H1 (cell line): Measurements from ENCODE around the gene PPP1R9A. TPM values are rescaled to one million over a fixed set of nuclear protein-coding genes. Genes with fewer than 3 reads are reported as not detected.

Source experiments
- CTCF ChIA-PET: fragments of 300-600 bp; sonication (Branson Sonifier 250); formaldehyde crosslinking; loops from one replicate; lab custom pipeline; 2021; ENCODE audit not compliant: partially characterized antibody; lab: Charles Lee
- POLR2A ChIA-PET: fragments of 300-600 bp; sonication (Branson Sonifier 250); formaldehyde crosslinking; loops from one replicate; lab custom pipeline; 2021; ENCODE audit warnings: inconsistent platforms; ENCODE audit not compliant: partially characterized antibody; lab: Charles Lee
- DNase-seq, 2 experiments: peaks; one replicate each; pipeline versions ENCODE4 v3.0.0 to v3.0.0-alpha.2; 2010 to 2022; ENCODE audit warnings: low spot score in 2 of 2, low read depth in 1 of 2, mixed read lengths in 1 of 2
- FAIRE-seq: peaks from 2 replicates; lab custom pipeline; 2011; peaks lifted over from hg19 to GRCh38; lab: Jason Lieb, UNC
- H2AFZ ChIP-seq: 2 replicates; pipeline ENCODE4 v1.8.1; 2012; ENCODE audit warnings: low read length, inconsistent platforms
- H2AK5ac ChIP-seq: 2 replicates; pipeline ENCODE4 v1.6.1; 2013; ENCODE audit warnings: low read depth, low read length
- H2BK120ac ChIP-seq: replicated peaks from 2 replicates; pipeline ENCODE3; 2013; ENCODE audit warnings: low read depth, low read length, inconsistent platforms
- H2BK12ac ChIP-seq: 2 replicates; pipeline ENCODE4 v1.6.1; 2013; ENCODE audit warnings: low read depth, low read length
- H2BK15ac ChIP-seq: 2 replicates; pipeline ENCODE4 v1.6.1; 2013; ENCODE audit warnings: low read length
- H2BK20ac ChIP-seq: 2 replicates; pipeline ENCODE4 v1.6.1; 2013; ENCODE audit warnings: low read length
- H2BK5ac ChIP-seq: 2 replicates; pipeline ENCODE4 v1.6.1; 2013; ENCODE audit warnings: low read depth, low read length
- H3K14ac ChIP-seq: 2 replicates; pipeline ENCODE4 v1.6.1; 2013; ENCODE audit warnings: inconsistent platforms; ENCODE audit not compliant: insufficient read length
- H3K18ac ChIP-seq: 2 replicates; pipeline ENCODE4 v1.6.1; 2013; ENCODE audit warnings: low read length; ENCODE audit errors: extremely low read depth
- H3K23ac ChIP-seq: 2 replicates; pipeline ENCODE4 v1.6.1; 2013; ENCODE audit warnings: inconsistent platforms; ENCODE audit not compliant: insufficient read length
- H3K23me2 ChIP-seq: 2 replicates; pipeline ENCODE4 v1.6.1; 2013; ENCODE audit warnings: low read depth, low read length
- H3K27ac ChIP-seq: 2 replicates; pipeline ENCODE4 v1.6.1; 2011; ENCODE audit warnings: low read depth, low read length, inconsistent platforms
- H3K27me3 ChIP-seq, 4 experiments: replicated peaks in 1 of 4; 1 replicate in 1 of 4; 2 replicates in 3 of 4; pipeline versions ENCODE4 v1.6.1 to v1.8.1; 2011 to 2013; ENCODE audit warnings: low read length in 3 of 4, mild to moderate bottlenecking in 3 of 4, inconsistent platforms in 2 of 4, mixed read lengths in 2 of 4, moderate library complexity in 1 of 4; ENCODE audit not compliant: control insufficient read depth in 3 of 4, insufficient read depth in 3 of 4; ENCODE audit errors: extremely low read depth in 1 of 4
- H3K36me3 ChIP-seq, 4 experiments: 2 replicates each; pipeline versions ENCODE4 v1.6.1 to v1.8.1; 2011 to 2013; ENCODE audit warnings: mild to moderate bottlenecking in 4 of 4, low read length in 3 of 4, moderate library complexity in 2 of 4, control low read depth in 1 of 4, inconsistent platforms in 1 of 4; ENCODE audit not compliant: insufficient read depth in 4 of 4, control insufficient read depth in 2 of 4
- H3K4ac ChIP-seq: replicated peaks from 2 replicates; pipeline ENCODE3; 2013; ENCODE audit warnings: low read length, low read depth, mixed read lengths, inconsistent platforms; ENCODE audit not compliant: insufficient read length
- H3K4me1 ChIP-seq, 4 experiments: replicated peaks in 1 of 4; 1 replicate in 1 of 4; 2 replicates in 3 of 4; pipeline versions ENCODE4 v1.6.1 to v1.8.1; 2011 to 2013; ENCODE audit warnings: low read length in 3 of 4, inconsistent platforms in 2 of 4, mixed read lengths in 1 of 4; ENCODE audit not compliant: insufficient read depth in 4 of 4, control insufficient read depth in 3 of 4
- H3K4me2 ChIP-seq, 2 experiments: 2 replicates each; pipeline versions ENCODE4 v1.6.1 to v1.8.1; 2011 to 2013; ENCODE audit warnings: low read depth in 2 of 2, low read length in 2 of 2, control low read depth in 1 of 2, inconsistent platforms in 1 of 2, mild to moderate bottlenecking in 1 of 2; ENCODE audit not compliant: insufficient read depth in 1 of 2
- H3K4me3 ChIP-seq, 4 experiments: fragments of 200-600, 300-600 bp in 1 of 4; sonication (generic), shearing (Covaris generic), sonication (Bioruptor Twin) in 1 of 4; 2 replicates each; pipeline versions ENCODE4 v1.5.1 to v1.8.1; 2011 to 2016; ENCODE audit warnings: low read length in 4 of 4, low read depth in 3 of 4, control low read depth in 2 of 4, inconsistent platforms in 2 of 4, mild to moderate bottlenecking in 2 of 4, mixed read lengths in 1 of 4, moderate library complexity in 1 of 4; ENCODE audit not compliant: insufficient read depth in 2 of 4; ENCODE audit errors: extremely low read depth in 1 of 4
- H3K56ac ChIP-seq: replicated peaks from 2 replicates; pipeline ENCODE3; 2013; ENCODE audit warnings: low read depth, mild to moderate bottlenecking, mixed read lengths, low read length, inconsistent platforms; ENCODE audit not compliant: insufficient read length
- H3K79me1 ChIP-seq: 2 replicates; pipeline ENCODE4 v1.6.1; 2013; ENCODE audit warnings: low read depth, low read length, control low read depth
- H3K79me2 ChIP-seq, 2 experiments: 2 replicates each; pipeline versions ENCODE4 v1.6.1 to v1.8.1; 2012 to 2013; ENCODE audit warnings: low read length in 2 of 2, mild to moderate bottlenecking in 2 of 2, inconsistent platforms in 1 of 2; ENCODE audit not compliant: insufficient read depth in 2 of 2, control insufficient read depth in 1 of 2
- H3K9ac ChIP-seq, 4 experiments: replicated peaks in 1 of 4; 1 replicate in 1 of 4; 2 replicates in 3 of 4; pipeline versions ENCODE4 v1.6.1 to v1.8.1; 2011 to 2013; ENCODE audit warnings: low read depth in 3 of 4, low read length in 3 of 4, control low read depth in 2 of 4, mild to moderate bottlenecking in 2 of 4, moderate library complexity in 2 of 4, inconsistent platforms in 1 of 4; ENCODE audit errors: extremely low read depth in 1 of 4
- H3K9me3 ChIP-seq, 2 experiments: 2 replicates each; pipeline versions ENCODE4 v1.6.1 to v1.8.1; 2012 to 2013; ENCODE audit warnings: mild to moderate bottlenecking in 2 of 2, moderate library complexity in 2 of 2, control low read depth in 1 of 2, inconsistent platforms in 1 of 2, low read depth in 1 of 2, low read length in 1 of 2, mixed read lengths in 1 of 2; ENCODE audit not compliant: insufficient read depth in 2 of 2
- H4K20me1 ChIP-seq, 2 experiments: replicated peaks in 1 of 2; 2 replicates each; pipeline versions ENCODE3 to v1.8.1; 2011 to 2013; ENCODE audit warnings: inconsistent platforms in 2 of 2, low read length in 2 of 2, mild to moderate bottlenecking in 1 of 2; ENCODE audit not compliant: insufficient read depth in 2 of 2, control insufficient read depth in 1 of 2
- H4K5ac ChIP-seq: 2 replicates; pipeline ENCODE4 v1.6.1; 2013; ENCODE audit warnings: low read length, low read depth, mixed read lengths, inconsistent platforms; ENCODE audit not compliant: insufficient read length
- H4K8ac ChIP-seq: 2 replicates; pipeline ENCODE4 v1.8.0; 2013; ENCODE audit warnings: mild to moderate bottlenecking, moderate library complexity, low read length, inconsistent platforms; ENCODE audit not compliant: insufficient read depth; ENCODE audit errors: extremely low read depth
- H4K91ac ChIP-seq: replicated peaks from 2 replicates; pipeline ENCODE3; 2013; ENCODE audit warnings: low read length, mixed read lengths, inconsistent platforms; ENCODE audit not compliant: insufficient read length
- KDM5A ChIP-seq: fragments of 200-600 bp; IDR thresholded peaks from 2 replicates; pipeline ENCODE4 v1.7.1; 2012; ENCODE audit warnings: mild to moderate bottlenecking, low read length, inconsistent platforms, mixed read lengths
- WGBS, 2 experiments: shearing (Covaris generic) in 1 of 2; methylation state at CpG; one replicate each; pipeline versions ENCODE4 v1.1.6 to v1.1.7; 2013 to 2015; ENCODE audit warnings: low lambda C conversion rate in 2 of 2, mixed read lengths in 2 of 2, inconsistent platforms in 1 of 2, low coverage in 1 of 2, missing lambda C conversion rate in 1 of 2; ENCODE audit not compliant: insufficient replicate concordance in 2 of 2, insufficient coverage in 1 of 2, insufficient read length in 1 of 2; ENCODE audit errors: extremely low coverage in 1 of 2, missing lambda C conversion rate in 1 of 2; 5-methylcytosine and 5-hydroxymethylcytosine counted together
- polyA plus RNA-seq, 7 experiments: library from polyadenylated mRNA; depleted of rRNA in 3 of 7; stranded (reverse) in 5 of 7; unstranded in 2 of 7; fragments of >200 nt in 5 of 7; fragments of 200-250 nt in 2 of 7; gene quantifications; 1 replicate in 5 of 7; 2 replicates in 1 of 7; 4 replicates in 1 of 7; pipeline versions ENCODE4 v1.2.1 to v1.2.3, GENCODE V29; 2011 to 2013; ENCODE audit warnings: missing spikeins in 2 of 7, mixed read lengths in 2 of 7
- total RNA-seq: library from RNA; stranded (reverse); fragmentation: NEBNext Ultra II Directional; extraction: Animal tissue kit (Norgen Biotek cat#: 25700); gene quantifications from 2 replicates; pipeline ENCODE4 v1.2.1, GENCODE V29; 2021

PPP1R9A gene
- total and polyA plus RNA-seq, 2 of the 8 experiments (the other 6 are each of a cell fraction or from before 2014, with no cell fraction given) = 3.0 to 20.3 TPM

- Histone ChIP-seq H3K27me3 (no peaks in the 10 kb centered on the region), H3K23me2 (no peaks in the 10 kb centered on the region), H3K79me2 (no peaks in the 10 kb centered on the region), H3K4me3 (no peak overlapping the region), H3K23ac (no peak overlapping the region), H3K4me2 (no peak overlapping the region), H3K4me1 (no peaks in the 10 kb centered on the region), H3K9me3 (no peaks in the 10 kb centered on the region), H3K14ac (no peak overlapping the region), H4K20me1 (no peaks in the 10 kb centered on the region), H3K4ac (no peak overlapping the region), H2BK20ac (no peak overlapping the region), H3K18ac (no peak overlapping the region), H2AFZ (no peak overlapping the region), H4K91ac (no peak overlapping the region), H4K8ac (no peak overlapping the region), H2BK15ac (no peak overlapping the region), H3K36me3 (peaks cover 0 to 2% (median 0%) of the 10 kb centered on the region in 4 experiments; a peak in 1 of 8 replicates), H2BK120ac (no peak overlapping the region), H3K9ac (no peak overlapping the region), H2BK12ac (no peak overlapping the region), H2AK5ac (no peak overlapping the region), H4K5ac (no peak overlapping the region), H3K27ac (no peak overlapping the region), H2BK5ac (no peak overlapping the region), H3K79me1 (no peaks in the 10 kb centered on the region), H3K56ac (no peak overlapping the region)
- WGBS, 2 experiments = 88% methylated on average over 1 of the region's 1 CpG; no CpG with 5 or more reads in 1 of the 2 experiments
- FAIRE-seq (no peak), DNase-seq (no peak)
- ChIA-PET CTCF (interaction anchor here (0.6 to 1.5 kb wide), 3 partner anchors 12 to 477 kb away, joined by 3 to 4 read pairs (median 3); no protein-coding TSS in a partner anchor), POLR2A (no interaction called here)
- TF ChIP-seq KDM5A = no peak
Measured at GRCh38 chr7:95297041-95297440, 389.6 kb downstream of the PPP1R9A start.
